HG02759 (cell line): ENCODE data around the gene NACA2.
"Not testable (repeated sequence)": the region's sequence is repeated elsewhere in the genome, so short reads cannot be mapped to it uniquely, and the experiment has no call there.

ENCODE experiments used
- ATAC-seq: cut with Tn5 transposase; IDR thresholded peaks from one replicate; pipeline ENCODE4 v1.9.1; 2021; ENCODE audit warnings: mild to moderate bottlenecking, moderate library complexity; ENCODE audit not compliant: unreplicated experiment

The NACA2 gene

GRCh38 chr17:61555127-61555566, 35.9 kb downstream of the NACA2 start:
- ATAC-seq = no peak

GRCh38 chr17:61554209-61554608, 36.8 kb downstream of the NACA2 start:
- no peak for ATAC-seq

- ATAC-seq = not testable (repeated sequence)
These were observed 38.5 kb downstream of the NACA2 start for GRCh38 chr17:61552560-61552959.

- ATAC-seq = no peak
These were observed 39.7 kb downstream of the NACA2 start for GRCh38 chr17:61551255-61551742.

GRCh38 chr17:61547113-61547512, 43.9 kb downstream of the NACA2 start:
- no peak for ATAC-seq

GRCh38 chr17:61545335-61545938, 45.6 kb downstream of the NACA2 start:
- ATAC-seq = no peak

- no peak for ATAC-seq
These were observed 47.1 kb downstream of the NACA2 start for GRCh38 chr17:61543786-61544415.

- ATAC-seq = no peak
These were observed 49.0 kb downstream of the NACA2 start for GRCh38 chr17:61542027-61542426.

GRCh38 chr17:61540874-61541273, 50.1 kb downstream of the NACA2 start:
- ATAC-seq = no peak
